Measurements from ENCODE around the gene BATF3. TPM values are rescaled to one million over a fixed set of nuclear protein-coding genes. Genes with fewer than 3 reads are reported as not detected.

Gene BATF3, protein sequence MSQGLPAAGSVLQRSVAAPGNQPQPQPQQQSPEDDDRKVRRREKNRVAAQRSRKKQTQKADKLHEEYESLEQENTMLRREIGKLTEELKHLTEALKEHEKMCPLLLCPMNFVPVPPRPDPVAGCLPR
- 7.4 TPM for total RNA-seq

DNA sequence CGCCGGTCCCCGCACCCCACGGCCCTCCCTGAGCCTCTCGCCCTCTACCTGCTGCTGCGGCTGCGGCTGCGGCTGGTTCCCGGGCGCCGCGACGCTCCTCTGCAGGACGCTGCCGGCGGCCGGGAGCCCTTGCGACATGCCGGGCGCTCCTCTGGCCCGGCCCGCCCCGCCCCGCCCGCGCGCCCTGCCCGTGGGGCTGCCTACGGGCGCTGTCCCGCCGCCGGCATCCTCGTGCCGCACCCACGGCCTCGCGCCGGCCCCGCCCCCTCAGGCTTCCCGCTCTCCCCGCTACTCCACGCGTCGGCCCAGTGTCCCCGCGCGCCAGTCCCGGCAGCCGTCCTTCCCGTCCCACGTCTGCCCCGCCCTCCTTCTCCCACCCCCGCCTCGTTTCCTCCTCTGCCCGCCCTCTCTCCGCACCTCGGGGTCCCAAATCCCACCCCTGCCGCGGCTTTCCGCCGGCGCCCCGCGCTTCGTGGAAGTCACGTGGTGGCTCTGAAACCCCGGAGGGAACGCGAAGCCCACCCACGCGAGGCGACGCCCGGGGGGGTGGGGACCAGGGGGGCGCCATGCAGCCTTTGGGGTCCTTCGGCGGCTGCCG, at the start of gene BATF3:
Gene BATF3, minus strand, starts transcription at position 216 of the 598 bp plus-strand sequence. Its CDS starts 78 bp downstream, at position 138.

Other genes with a start within 250 kb of the BATF3 start
- gene ATF3, start 91.1 kb downstream of the BATF3 start, total RNA-seq = 0.92 TPM
- 51.4 TPM for gene NSL1, start 91.9 kb upstream of the BATF3 start, total RNA-seq
- gene TATDN3, start 92.1 kb upstream of the BATF3 start, total RNA-seq = 30.9 TPM
- gene SPATA45, start 147.8 kb upstream of the BATF3 start, total RNA-seq = 3.2 TPM
- gene FLVCR1, start 158.4 kb upstream of the BATF3 start, total RNA-seq = 38.8 TPM